GM10266 (cell line): ENCODE results near the gene STAP2.

Experiments
- DNase-seq: peaks from one replicate; pipeline ENCODE4 v3.0.0; 2012; ENCODE audit errors: extremely low spot score
- TF ChIP-seq, protein P1 (sequence below): IDR thresholded peaks from 2 replicates; pipeline ENCODE4 v1.5.1; 2012; ENCODE audit warnings: mild to moderate bottlenecking, low read depth; ENCODE audit not compliant: control insufficient read depth, insufficient read depth; ENCODE audit errors: missing control alignments

Gene STAP2

GRCh38 chr19:4368128-4368820 lies 29.6 kb upstream of the STAP2 start:
- TF ChIP-seq, protein P1, sequence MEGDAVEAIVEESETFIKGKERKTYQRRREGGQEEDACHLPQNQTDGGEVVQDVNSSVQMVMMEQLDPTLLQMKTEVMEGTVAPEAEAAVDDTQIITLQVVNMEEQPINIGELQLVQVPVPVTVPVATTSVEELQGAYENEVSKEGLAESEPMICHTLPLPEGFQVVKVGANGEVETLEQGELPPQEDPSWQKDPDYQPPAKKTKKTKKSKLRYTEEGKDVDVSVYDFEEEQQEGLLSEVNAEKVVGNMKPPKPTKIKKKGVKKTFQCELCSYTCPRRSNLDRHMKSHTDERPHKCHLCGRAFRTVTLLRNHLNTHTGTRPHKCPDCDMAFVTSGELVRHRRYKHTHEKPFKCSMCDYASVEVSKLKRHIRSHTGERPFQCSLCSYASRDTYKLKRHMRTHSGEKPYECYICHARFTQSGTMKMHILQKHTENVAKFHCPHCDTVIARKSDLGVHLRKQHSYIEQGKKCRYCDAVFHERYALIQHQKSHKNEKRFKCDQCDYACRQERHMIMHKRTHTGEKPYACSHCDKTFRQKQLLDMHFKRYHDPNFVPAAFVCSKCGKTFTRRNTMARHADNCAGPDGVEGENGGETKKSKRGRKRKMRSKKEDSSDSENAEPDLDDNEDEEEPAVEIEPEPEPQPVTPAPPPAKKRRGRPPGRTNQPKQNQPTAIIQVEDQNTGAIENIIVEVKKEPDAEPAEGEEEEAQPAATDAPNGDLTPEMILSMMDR = no peak
- no peak for DNase-seq

- TF ChIP-seq, protein P1 = no peak
- no peak for DNase-seq
Measured at GRCh38 chr19:4367781-4368127, 29.1 kb upstream of the STAP2 start.

- TF ChIP-seq, protein P1 = no peak
- DNase-seq = no peak
Measured at GRCh38 chr19:4367336-4367723, 28.7 kb upstream of the STAP2 start.

GRCh38 chr19:4366666-4367335 lies 28.2 kb upstream of the STAP2 start:
- no peak for DNase-seq
- TF ChIP-seq, protein P1 = no peak

DNA sequence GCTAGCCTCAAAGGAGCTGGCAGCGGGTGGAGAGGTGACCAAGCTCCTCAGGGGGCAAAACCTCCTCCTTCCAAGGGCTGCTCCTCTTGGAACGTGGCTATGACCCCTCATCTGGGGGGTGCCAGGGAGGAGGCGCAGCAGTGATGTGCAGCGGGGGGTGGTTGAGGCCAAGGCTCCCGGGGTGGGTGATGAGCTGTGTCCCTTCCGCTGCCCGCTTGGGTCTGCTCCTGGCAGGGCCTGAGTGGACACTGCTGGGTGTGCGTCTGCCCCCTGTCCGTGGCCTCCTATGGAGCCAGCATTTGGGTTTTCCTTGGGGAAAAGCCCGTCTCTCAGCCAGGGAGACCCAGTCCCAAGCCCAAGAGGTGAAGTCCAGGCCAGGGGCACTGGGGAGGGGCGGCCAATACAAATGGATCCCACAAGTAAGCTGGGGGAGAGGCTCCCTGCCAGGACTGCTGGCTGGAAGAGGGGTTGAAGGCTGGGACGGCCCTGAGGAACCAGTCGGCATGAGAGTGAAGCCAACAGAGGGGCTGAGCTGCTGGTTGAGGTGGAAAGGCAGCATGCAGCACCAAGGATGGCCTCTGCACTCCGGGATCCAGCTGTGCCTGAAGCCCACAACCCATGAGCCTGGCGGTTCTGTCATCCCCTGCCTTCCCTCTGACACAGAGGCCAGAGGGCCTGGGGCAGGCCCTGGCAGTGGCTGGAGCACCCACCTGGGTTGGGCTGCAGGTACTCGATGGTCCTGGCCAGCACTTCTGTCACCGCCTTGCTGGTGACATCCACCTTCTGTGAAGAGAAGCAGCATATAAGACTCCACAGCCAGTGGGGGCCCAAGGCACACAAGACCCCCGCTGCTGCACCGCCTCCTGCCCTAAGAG lies 27.4 kb upstream of the STAP2 start:
- no peak for DNase-seq
- TF ChIP-seq, protein P1 = no peak

DNA sequence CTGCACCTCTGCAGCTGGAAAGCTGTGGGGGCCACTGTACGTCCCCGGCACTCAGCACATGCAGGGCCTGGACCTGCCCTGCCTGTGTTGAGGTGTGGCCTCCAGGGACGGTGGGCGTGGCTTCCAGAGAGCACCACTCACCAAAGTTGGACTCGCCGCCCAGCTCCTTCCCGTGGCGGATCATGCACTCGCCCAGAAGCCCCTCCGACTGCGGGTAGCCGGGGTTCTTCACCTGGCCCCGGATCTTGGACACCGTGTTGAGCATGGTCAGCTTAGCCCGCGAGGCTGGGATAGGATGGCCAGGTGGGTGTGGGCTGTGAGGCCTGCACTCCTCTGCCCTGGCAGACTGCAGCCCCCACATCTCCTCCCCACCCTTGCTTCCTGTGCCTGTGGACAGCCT lies 26.7 kb upstream of the STAP2 start:
- TF ChIP-seq, protein P1 = no peak
- DNase-seq = no peak
